Heart left ventricle (tissue), 13 donors: ENCODE results near the gene DNHD1.

Source experiments
- POLR2A ChIP-seq, 2 donors: fragments of 450-650 bp; IDR thresholded peaks; one replicate each; pipeline ENCODE4 v1.6.1; 2017; ENCODE audit warnings: antibody characterized with exemption in 2 of 2, mild to moderate bottlenecking in 2 of 2, moderate library complexity in 2 of 2
- TF ChIP-seq, protein P1 (sequence below), 12 donors: fragments of 200-600 bp; sonication (generic) in 4 of 12; IDR thresholded peaks; one replicate each; pipeline versions ENCODE4 v1.5.0 to v1.8.0; 2018 to 2022; ENCODE audit warnings: antibody characterized with exemption in 12 of 12, mild to moderate bottlenecking in 5 of 12
- donor health status: ischemic (EF 13 %, LVEDD 7.1; RV severe dilation, severe dysfunction).
- donor health status: DM: no; HTN: yes; CAD: no.
- donor health status: DM: no; HTN: no; CAD: no.
- donor health status: ischemic (EF 25% LVEDD 6.9; RV normal size, moderate dysfunction).
- donor health status: ischemic (EF 25% LVEDD 5.7; RV mildly dilated, moderate dysfunction).
- donor health status: ischemic (EF 35%, LVEDD 5.7; RV mildly dilated, moderate dysfunction).
- donor health status: nonischemic (EF 11% LVEDD 7.7; RV severe dilation, severe dysfunction).
- donor health status: DM: yes; HTN: yes; CAD: no.
- donor health status: PGD.
- donor health status: ischemic (EF 29% LVEDD 5.4; RV normal size, mild dysfunction).
- donor health status: nonischemic (EF 23%, LVEDD 6.1; RV moderate dilation, normal function).

DNA sequence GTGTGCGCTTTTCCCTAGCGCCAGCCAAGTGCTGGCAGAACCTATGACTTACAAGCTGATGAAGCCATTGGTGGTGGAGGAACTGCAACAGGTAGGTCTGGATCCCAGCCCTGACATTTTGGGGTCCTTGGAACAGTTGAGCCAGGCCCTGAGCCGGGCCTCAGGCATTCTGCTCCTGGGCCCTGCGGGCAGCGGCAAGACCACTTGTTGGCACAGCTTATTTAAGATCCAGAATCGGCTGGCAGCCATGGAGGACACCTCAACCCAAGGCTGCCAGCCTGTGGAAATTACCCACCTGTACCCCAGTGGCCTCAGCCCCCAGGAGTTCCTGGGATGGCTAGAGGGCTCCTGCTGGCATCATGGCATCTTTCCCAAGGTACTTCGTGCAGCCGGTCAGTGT lies 49.7 kb downstream of the DNHD1 start:
- no peak for TF ChIP-seq POLR2A (IDR thresholded peaks at IDR 0.05)
- TF ChIP-seq, protein P1, sequence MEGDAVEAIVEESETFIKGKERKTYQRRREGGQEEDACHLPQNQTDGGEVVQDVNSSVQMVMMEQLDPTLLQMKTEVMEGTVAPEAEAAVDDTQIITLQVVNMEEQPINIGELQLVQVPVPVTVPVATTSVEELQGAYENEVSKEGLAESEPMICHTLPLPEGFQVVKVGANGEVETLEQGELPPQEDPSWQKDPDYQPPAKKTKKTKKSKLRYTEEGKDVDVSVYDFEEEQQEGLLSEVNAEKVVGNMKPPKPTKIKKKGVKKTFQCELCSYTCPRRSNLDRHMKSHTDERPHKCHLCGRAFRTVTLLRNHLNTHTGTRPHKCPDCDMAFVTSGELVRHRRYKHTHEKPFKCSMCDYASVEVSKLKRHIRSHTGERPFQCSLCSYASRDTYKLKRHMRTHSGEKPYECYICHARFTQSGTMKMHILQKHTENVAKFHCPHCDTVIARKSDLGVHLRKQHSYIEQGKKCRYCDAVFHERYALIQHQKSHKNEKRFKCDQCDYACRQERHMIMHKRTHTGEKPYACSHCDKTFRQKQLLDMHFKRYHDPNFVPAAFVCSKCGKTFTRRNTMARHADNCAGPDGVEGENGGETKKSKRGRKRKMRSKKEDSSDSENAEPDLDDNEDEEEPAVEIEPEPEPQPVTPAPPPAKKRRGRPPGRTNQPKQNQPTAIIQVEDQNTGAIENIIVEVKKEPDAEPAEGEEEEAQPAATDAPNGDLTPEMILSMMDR (IDR thresholded peaks at IDR 0.05): no peak
